HepG2 (cell line): Measurements from ENCODE around the gene NUDT15. TPM values are rescaled to one million over a fixed set of nuclear protein-coding genes. Genes with fewer than 3 reads are reported as not detected.
A peak's percentile ranks its signal among the peaks of the same experiment; 100 is the strongest.

Experiments used
- GATAD2A ChIP-seq: IDR thresholded peaks from 2 replicates; pipeline ENCODE4 v1.6.1; 2016
- GFI1 ChIP-seq: sonication (generic); formaldehyde crosslinking; IDR thresholded peaks from 2 replicates; pipeline ENCODE4 v1.5.0; 2020; ENCODE audit warnings: missing genetic modification reagents, mild to moderate bottlenecking, borderline replicate concordance
- NFE2L1 ChIP-seq: sonication (generic); formaldehyde crosslinking; IDR thresholded peaks from 2 replicates; pipeline ENCODE4 v1.4.0; 2020; ENCODE audit warnings: missing genetic modification reagents, mild to moderate bottlenecking, borderline replicate concordance
- RAD21 ChIP-seq: fragments of 450-650 bp; formaldehyde crosslinking; IDR thresholded peaks from 2 replicates; pipeline ENCODE4 v1.5.0; 2020; ENCODE audit warnings: mild to moderate bottlenecking
- SIX1 ChIP-seq: sonication (generic); formaldehyde crosslinking; IDR thresholded peaks from 2 replicates; pipeline ENCODE4 v1.4.0; 2020; ENCODE audit warnings: missing genetic modification reagents, borderline replicate concordance
- SP1 ChIP-seq, 2 experiments: fragments of 450-650 bp in 1 of 2; sonication (generic) in 1 of 2; formaldehyde crosslinking in 1 of 2; IDR thresholded peaks; 2 replicates each; pipeline versions ENCODE4 v1.4.0 to v1.6.1; 2016 to 2020; ENCODE audit warnings: missing genetic modification reagents in 1 of 2
- SP140L ChIP-seq: sonication (generic); formaldehyde crosslinking; IDR thresholded peaks from 2 replicates; pipeline ENCODE4 v1.4.0; 2020; ENCODE audit warnings: missing genetic modification reagents, borderline replicate concordance
- SP5 ChIP-seq: IDR thresholded peaks from 2 replicates; pipeline ENCODE4 v1.6.1; 2016; ENCODE audit warnings: low read depth, borderline replicate concordance
- TMF1 ChIP-seq: sonication (generic); formaldehyde crosslinking; IDR thresholded peaks from 2 replicates; pipeline ENCODE4 v1.8.1; 2022; ENCODE audit warnings: low read depth, missing genetic modification reagents
- ZBTB7B ChIP-seq: sonication (generic); formaldehyde crosslinking; IDR thresholded peaks from 2 replicates; pipeline ENCODE4 v1.4.0; 2020; ENCODE audit warnings: missing genetic modification reagents
- ZKSCAN8 ChIP-seq: IDR thresholded peaks from 2 replicates; pipeline ENCODE4 v1.6.1; 2016; ENCODE audit warnings: borderline replicate concordance, missing genetic modification reagents, missing compliant biosample characterization
- ZNF549 ChIP-seq: sonication (generic); formaldehyde crosslinking; IDR thresholded peaks from 2 replicates; pipeline ENCODE4 v1.5.0; 2020; ENCODE audit warnings: missing genetic modification reagents
- ZNF619 ChIP-seq: sonication (generic); formaldehyde crosslinking; IDR thresholded peaks from 2 replicates; pipeline ENCODE4 v1.4.0; 2020; ENCODE audit warnings: mild to moderate bottlenecking, missing genetic modification reagents
- ZNF709 ChIP-seq: sonication (generic); formaldehyde crosslinking; IDR thresholded peaks from 2 replicates; pipeline ENCODE4 v1.5.0; 2020; ENCODE audit warnings: mild to moderate bottlenecking, missing genetic modification reagents
- polyA plus RNA-seq, 8 experiments: library from polyadenylated mRNA; depleted of rRNA in 3 of 8; stranded (reverse) in 7 of 8; unstranded in 1 of 8; fragments of >200 nt; fragmentation: Illumina TruSeq in 4 of 8; extraction: Trizol in 4 of 8; gene quantifications; 2 replicates each; pipeline versions ENCODE4 v1.2.1 to v1.2.3, GENCODE V29; 2011 to 2016; ENCODE audit warnings: low read depth in 4 of 8, missing spikeins in 1 of 8, mixed read lengths in 1 of 8; ENCODE audit not compliant: insufficient read depth in 1 of 8
- total RNA-seq, 5 experiments: library from RNA; depleted of rRNA; stranded (reverse); fragments of >200 nt; fragmentation: Illumina TruSeq; extraction: Trizol; gene quantifications; 2 replicates each; pipeline ENCODE4 v1.2.3, GENCODE V29; 2016; ENCODE audit warnings: low read depth in 1 of 5
- TF ChIP-seq, protein P1 (sequence below), 2 experiments: fragments of 450-650 bp in 1 of 2; sonication (generic) in 1 of 2; formaldehyde crosslinking in 1 of 2; IDR thresholded peaks; 2 replicates each; pipeline versions ENCODE4 v1.6.1 to v1.8.0; 2016 to 2022; ENCODE audit warnings: antibody characterized with exemption in 1 of 2, mild to moderate bottlenecking in 1 of 2, missing genetic modification reagents in 1 of 2
- TF ChIP-seq, protein P2 (sequence below): sonication (generic); formaldehyde crosslinking; IDR thresholded peaks from 2 replicates; pipeline ENCODE4 v1.5.1; 2020; ENCODE audit warnings: mild to moderate bottlenecking, moderate library complexity, missing genetic modification reagents
- TF ChIP-seq, protein P3 (sequence below): IDR thresholded peaks from 2 replicates; pipeline ENCODE4 v1.6.1; 2016; ENCODE audit warnings: missing genetic modification reagents, missing compliant biosample characterization

NUDT15 gene
- total and polyA plus RNA-seq, 2 of the 13 experiments (the other 11 are each of a cell fraction or from before 2014, with no cell fraction given): 21.3 to 47.3 TPM

DNA sequence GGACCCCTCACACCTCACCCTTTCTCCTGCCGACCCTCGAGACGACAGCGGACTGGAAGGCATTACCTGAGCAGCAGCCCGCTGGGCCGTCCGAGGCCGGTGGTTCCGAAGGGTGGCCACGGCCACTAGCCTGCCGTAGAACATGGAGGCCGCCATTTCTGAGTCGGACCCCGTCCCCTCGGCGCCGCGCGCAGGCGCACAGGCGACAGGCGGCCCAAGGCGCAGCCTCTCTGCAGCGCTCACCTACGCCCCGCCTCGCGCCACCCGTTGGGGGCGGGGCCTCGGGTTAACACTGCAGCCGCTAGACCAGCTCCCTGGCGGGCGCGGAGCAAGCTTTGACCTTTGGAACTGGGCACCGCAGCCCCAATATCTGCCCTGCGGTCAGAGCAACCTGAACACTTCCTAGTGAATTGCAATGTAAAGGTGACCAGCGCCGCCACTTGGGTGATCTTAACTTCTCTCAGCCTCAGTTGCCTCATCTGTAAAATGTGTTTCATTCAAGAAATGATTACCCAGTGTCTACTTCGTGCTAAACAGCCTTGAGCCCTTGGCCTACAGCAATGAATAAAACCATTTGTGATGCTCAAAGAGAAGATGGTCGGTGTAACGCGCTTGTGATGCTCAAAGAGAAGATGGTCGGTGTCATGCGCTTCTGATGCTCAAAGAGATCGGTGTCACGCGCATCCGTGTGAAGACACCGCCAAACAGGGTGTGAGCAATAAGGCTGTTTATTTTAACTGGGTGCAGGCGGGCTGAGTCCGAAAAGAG is 36.2 kb upstream of the NUDT15 start, which contains the start of gene SUCLA2 (continued):
- TF ChIP-seq GFI1 (CRISPR knock-in tag) (0 out of 2 replicates have a peak, but pooled peaks have one; percentile 27), RAD21 (CRISPR knock-in tag) (peak; percentile 28; the same call in 1 of the 2 replicates), SP140L (CRISPR knock-in tag) (no peak), ZNF709 (CRISPR knock-in tag) (0 out of 2 replicates have a peak, but pooled peaks have one; percentile 46), SIX1 (CRISPR knock-in tag) (no peak), SP1 (IDR thresholded peaks at IDR 0.05) (no peak), SP1 (CRISPR knock-in tag; IDR thresholded peaks at IDR 0.05) (peak; percentile 76), NFE2L1 (CRISPR knock-in tag) (peak; percentile 49; the same call in 1 of the 2 replicates), ZKSCAN8 (peak; percentile 32; the same call in 1 of the 2 replicates), ZNF549 (CRISPR knock-in tag) (no peak), GATAD2A (CRISPR knock-in tag) (peak; percentile 53; the same call in 1 of the 2 replicates), TMF1 (CRISPR knock-in tag) (no peak), ZNF619 (CRISPR knock-in tag) (peak; percentile 24; the same call in 1 of the 2 replicates), SP5 (0 out of 2 replicates have a peak, but pooled peaks have one; percentile 19), ZBTB7B (CRISPR knock-in tag) (0 out of 2 replicates have a peak, but pooled peaks have one; percentile 17)
- TF ChIP-seq, protein P1, sequence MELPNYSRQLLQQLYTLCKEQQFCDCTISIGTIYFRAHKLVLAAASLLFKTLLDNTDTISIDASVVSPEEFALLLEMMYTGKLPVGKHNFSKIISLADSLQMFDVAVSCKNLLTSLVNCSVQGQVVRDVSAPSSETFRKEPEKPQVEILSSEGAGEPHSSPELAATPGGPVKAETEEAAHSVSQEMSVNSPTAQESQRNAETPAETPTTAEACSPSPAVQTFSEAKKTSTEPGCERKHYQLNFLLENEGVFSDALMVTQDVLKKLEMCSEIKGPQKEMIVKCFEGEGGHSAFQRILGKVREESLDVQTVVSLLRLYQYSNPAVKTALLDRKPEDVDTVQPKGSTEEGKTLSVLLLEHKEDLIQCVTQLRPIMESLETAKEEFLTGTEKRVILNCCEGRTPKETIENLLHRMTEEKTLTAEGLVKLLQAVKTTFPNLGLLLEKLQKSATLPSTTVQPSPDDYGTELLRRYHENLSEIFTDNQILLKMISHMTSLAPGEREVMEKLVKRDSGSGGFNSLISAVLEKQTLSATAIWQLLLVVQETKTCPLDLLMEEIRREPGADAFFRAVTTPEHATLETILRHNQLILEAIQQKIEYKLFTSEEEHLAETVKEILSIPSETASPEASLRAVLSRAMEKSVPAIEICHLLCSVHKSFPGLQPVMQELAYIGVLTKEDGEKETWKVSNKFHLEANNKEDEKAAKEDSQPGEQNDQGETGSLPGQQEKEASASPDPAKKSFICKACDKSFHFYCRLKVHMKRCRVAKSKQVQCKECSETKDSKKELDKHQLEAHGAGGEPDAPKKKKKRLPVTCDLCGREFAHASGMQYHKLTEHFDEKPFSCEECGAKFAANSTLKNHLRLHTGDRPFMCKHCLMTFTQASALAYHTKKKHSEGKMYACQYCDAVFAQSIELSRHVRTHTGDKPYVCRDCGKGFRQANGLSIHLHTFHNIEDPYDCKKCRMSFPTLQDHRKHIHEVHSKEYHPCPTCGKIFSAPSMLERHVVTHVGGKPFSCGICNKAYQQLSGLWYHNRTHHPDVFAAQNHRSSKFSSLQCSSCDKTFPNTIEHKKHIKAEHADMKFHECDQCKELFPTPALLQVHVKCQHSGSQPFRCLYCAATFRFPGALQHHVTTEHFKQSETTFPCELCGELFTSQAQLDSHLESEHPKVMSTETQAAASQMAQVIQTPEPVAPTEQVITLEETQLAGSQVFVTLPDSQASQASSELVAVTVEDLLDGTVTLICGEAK (IDR thresholded peaks at IDR 0.05): no peak
- TF ChIP-seq, protein P1 (CRISPR knock-in tag; IDR thresholded peaks at IDR 0.05): peak; percentile 60
- TF ChIP-seq, protein P2, sequence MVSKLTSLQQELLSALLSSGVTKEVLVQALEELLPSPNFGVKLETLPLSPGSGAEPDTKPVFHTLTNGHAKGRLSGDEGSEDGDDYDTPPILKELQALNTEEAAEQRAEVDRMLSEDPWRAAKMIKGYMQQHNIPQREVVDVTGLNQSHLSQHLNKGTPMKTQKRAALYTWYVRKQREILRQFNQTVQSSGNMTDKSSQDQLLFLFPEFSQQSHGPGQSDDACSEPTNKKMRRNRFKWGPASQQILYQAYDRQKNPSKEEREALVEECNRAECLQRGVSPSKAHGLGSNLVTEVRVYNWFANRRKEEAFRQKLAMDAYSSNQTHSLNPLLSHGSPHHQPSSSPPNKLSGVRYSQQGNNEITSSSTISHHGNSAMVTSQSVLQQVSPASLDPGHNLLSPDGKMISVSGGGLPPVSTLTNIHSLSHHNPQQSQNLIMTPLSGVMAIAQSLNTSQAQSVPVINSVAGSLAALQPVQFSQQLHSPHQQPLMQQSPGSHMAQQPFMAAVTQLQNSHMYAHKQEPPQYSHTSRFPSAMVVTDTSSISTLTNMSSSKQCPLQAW (CRISPR knock-in tag): peak; percentile 79
- TF ChIP-seq, protein P3, sequence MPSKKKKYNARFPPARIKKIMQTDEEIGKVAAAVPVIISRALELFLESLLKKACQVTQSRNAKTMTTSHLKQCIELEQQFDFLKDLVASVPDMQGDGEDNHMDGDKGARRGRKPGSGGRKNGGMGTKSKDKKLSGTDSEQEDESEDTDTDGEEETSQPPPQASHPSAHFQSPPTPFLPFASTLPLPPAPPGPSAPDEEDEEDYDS (CRISPR knock-in tag): peak; percentile 59
